Femur (tissue), 1 donor: ENCODE measurements around the gene MAB21L4.

Source experiments
- DNase-seq: peaks from one replicate; pipeline ENCODE4 v3.0.0-alpha.2; 2017

Gene MAB21L4

DNA sequence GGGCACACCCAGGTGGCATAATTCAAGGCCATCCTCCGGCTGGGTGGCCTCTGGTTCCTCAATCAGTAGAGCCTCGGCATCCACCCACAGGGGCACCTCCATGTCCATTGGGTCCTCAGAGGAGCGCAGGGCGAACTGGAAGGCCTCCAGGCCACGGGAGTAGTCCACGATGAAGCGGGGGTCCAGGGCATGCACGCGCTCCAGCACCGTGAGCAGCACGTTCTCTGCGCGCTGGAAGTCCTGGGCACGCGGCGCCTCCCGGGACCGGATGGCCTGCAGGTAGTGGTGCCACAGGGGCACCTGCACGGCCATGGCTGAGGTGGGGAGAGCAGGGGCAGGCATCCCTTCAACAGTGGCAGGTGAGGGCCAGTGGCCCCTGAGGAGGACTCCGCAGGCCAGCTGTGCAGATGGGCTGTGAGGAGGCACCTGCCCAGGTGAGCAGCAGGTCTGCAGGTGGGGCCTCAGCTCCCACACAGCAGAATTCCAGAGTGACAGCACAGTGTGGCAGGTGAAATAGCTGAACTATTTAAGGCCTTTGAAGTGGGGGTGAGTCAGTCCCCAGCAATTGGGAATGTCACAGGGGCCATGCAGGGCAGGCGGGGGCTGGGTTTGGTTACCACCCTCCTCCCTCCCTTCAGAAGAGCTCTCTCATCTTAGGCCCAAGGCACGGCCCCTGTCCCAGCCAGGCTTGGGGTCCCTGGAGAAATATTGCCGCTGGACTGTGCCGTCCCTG is at the start of gene MAB21L4:
Gene MAB21L4 (minus strand): TSS at position 501 of the 733 bp plus-strand sequence. CDS start 159 bp downstream, at position 342.
- DNase-seq: no peak

- no peak for DNase-seq
Measured at GRCh38 chr2:240936106-240936505, 40.1 kb upstream of the MAB21L4 start.

DNA sequence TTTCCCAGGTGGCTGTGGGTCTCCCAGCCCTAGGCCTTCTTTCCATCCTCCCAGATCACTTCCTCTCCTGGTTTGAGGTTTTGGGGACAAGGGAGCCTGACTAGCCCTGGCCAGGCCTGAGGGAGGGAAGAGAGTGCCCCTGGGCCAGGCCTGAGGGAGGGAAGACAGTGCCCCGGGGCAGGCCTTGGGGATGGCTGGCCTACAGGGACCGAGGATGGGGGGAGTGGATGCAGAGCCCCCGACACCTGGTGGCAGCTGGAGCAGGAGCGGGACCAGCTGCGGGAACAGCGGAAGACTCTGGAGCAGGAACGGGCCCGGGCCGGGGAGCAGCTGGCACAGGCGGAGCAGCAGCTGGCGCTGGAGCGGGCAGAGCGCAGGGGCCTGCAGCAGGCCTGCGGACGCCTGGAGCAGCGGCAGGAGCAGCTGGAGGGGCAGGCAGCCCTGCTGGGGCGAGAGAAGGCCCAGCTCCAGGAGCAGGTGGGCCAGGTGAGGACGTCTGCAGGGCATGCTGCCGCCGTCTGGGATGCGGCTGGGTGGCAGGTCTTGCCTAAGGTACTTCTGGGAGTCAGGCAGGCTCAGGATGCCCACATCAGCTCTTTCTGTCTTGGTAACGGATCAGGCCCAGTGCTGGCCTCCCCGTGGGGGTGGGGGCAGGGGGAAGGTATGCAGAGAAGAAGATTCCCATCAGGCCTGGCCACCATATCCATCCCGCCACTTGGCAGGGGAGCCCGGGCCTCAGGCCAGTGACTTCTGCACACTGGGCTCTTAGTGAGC is 39.3 kb upstream of the MAB21L4 start:
- DNase-seq: peak; percentile 51

DNA sequence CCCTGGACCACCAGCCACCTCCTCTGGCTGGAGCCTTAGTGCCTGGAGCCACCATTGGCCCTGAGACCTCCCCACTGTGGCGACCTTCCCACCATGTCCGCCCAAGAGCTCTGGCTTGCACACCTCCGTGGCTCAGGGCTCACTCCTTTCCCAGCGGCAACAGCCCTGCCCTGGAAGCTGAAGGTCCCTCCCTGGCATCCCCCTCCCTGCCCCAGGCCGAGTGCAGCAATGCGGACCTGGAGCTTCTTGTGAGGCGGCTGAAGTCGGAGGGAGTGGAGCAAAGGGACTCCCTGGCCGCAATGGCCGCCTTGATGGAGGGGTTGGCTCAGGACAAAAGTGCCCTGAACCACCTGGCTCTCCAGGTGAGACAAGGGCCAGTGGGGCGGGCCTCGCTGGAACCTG is 38.7 kb upstream of the MAB21L4 start:
- peak; percentile 5 for DNase-seq

- DNase-seq: peak; percentile 61
Measured at GRCh38 chr2:240933966-240934700, 38.2 kb upstream of the MAB21L4 start.

- peak; percentile 44 for DNase-seq
Measured at GRCh38 chr2:240933048-240933965, 37.4 kb upstream of the MAB21L4 start.

DNA sequence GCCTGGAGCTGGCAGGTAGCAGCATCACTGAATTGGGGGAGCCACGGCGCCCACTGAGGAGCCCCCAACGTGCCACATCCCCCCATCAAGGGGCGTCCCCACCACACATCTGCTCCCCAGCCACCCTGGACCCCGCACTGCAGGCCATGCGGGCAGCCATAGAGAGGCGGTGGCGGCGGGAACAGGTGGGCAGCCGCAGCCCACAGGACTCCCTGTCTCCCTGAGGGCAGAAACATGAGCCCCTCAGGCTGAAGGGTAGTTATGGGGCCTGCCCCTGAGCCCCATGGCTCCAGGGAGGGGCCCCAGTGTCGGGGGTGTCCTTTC is 36.7 kb upstream of the MAB21L4 start:
- no peak for DNase-seq

DNA sequence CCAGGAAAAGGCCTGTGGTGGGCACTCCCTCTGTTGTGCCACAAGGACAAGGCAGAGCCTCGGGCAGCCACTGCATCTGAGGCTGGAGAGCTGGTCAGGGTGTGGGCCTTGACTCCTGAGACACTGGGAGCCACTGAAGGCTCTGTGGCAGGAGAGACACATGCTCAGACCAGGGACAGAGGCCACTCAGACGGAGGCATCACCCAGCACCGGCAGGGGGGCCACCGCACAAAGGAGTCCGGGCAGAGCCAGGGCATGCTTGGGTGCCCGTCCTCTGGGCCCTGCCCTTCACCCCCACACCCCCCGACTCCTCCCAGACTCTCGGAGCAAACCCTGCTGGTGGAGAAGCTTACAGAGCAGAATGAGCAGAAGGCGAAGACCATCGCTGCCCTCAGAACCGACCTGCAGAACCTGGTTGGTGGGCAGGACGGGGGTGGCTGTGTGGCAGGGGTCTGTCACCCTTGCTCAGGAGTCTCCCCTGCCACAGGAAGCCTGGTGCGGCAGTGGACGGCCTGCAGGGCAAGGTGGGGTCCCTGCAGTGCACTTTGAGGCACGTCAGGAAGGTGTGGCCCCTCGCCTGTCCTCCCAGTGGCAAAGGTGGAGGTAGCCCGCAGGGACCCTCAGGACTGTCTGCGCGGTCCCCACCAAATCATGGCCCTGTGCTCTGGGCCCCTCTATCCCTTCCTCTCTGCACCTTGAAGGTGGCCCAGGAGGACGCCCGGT is 36.2 kb upstream of the MAB21L4 start:
- DNase-seq: peak; percentile 13

GRCh38 chr2:240931319-240931949 is 35.5 kb upstream of the MAB21L4 start:
- peak; percentile 6 for DNase-seq

DNA sequence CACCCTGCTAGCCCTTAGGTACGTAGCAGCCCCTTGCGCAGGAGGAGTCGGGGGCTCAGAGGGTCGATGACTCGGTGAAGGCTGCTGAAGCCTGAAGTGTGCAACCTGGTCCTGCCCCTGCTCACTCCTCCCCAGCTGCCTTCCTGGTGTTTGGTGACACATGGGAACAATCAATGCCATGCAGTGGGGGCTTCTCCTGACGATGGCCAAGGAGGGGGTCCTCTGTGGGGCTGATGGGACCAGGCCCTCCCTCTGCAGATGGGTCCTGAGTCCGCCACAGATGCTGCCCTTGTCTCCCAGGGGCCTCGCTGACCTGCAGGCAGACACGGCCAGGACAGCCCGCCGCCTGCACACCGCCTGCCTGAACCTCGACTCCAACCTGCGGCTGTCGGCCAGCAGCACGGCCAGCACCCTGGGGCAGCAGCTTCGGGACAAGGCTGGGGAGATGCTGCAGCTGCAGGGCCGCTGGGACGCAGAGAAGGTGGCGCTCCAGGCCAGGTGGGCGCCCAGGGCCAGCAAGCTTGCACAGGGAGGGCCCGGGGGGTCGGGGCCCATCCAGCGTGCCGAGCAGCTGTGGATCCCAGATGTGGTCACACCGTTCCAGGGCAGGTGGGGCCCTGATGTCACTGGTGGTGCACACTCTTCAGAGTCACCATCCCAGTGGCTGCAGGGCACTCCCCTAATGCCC is 34.8 kb upstream of the MAB21L4 start:
- DNase-seq: peak; percentile 11

DNA sequence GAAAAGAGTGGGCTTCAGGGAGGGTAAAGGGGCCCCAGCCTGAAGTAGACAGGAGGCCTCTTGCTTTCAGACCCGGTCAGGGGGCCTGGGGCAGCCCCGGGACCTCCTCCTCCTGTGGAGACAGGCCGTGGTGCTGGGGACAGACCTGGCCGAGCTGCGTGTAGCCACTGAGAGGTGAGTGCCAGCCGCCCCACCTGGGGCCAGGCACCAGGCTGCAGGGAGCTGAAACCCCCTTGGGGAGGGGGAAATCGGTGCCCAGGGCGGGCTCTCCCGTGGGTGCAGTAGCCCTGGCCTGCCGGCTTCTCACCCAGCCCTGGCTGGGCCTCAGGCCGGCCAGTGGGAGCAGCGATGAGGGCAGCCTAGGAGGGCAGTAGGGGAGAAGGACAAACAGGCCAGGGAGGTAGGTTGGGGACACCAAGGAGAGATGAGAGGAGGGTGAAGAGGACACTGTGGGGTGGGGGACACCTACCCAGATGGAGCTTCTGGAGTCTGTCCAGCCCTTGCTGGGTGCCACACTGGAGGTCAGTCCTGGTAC is 34.2 kb upstream of the MAB21L4 start:
- peak; percentile 10 for DNase-seq

GRCh38 chr2:240929364-240930095 is 33.6 kb upstream of the MAB21L4 start:
- DNase-seq: peak; percentile 14

GRCh38 chr2:240928476-240929363 is 32.8 kb upstream of the MAB21L4 start:
- DNase-seq: peak; percentile 10

DNA sequence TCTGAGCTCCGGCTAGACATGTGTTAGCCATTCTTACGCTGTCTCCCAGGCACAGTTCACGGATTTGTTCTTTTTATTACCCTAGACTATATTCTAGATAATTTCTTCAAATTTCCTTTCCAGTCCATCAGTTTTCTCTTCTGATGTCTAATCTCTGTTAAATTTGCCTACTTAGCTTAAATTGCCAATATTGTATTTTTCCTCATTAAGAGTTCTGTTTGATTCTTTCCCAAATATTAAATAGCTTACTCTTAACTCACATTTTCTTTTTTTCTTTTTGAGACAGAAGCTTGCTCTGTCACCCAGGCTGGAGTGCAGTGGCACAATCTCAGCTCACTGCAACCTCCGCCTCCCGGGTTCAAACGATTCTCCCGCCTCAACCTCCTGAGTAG is 31.4 kb upstream of the MAB21L4 start:
- no peak for DNase-seq

DNA sequence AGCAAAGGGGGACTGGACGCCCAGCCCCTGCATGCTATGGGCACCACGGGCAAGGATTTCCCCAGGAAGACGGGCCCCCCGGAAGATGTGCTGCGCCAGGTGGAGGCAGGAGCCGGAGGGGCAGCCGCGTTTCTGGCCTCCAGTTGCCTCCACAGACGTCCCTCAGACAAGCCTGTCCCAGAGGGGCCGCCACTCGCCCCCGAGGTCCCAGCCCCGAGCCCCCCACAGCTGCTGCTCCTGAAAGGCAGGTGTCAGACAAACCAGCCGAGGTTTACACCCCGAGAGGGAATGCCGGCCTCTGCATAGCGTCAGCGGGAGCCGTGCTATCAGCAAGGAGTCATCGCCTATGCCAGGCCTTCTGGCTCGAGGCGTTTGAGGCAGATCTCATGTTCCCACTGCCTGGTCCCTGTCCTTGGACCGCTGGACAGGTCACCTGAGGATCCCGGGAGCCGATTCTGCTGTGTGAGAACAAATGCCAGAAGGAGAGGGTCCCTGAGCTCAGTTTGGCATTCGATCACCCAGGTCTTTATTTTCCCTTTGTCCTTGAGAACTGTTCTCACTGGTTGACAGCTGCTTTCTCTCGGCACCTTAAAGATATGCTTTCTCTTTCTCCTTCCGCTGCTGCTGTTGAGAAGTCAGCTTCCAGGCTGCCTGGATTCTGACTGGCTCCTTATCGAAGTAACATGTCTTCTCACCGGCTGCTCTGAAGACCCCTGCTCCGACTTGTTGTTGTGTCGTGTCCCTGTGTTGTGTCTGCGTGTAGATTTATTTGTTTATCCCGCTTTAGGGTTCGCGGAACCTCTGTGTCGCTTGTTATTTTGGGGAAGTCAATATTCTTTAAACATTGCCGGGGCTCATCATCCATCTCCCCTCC is 30.8 kb upstream of the MAB21L4 start:
- DNase-seq: peak; percentile 15

DNA sequence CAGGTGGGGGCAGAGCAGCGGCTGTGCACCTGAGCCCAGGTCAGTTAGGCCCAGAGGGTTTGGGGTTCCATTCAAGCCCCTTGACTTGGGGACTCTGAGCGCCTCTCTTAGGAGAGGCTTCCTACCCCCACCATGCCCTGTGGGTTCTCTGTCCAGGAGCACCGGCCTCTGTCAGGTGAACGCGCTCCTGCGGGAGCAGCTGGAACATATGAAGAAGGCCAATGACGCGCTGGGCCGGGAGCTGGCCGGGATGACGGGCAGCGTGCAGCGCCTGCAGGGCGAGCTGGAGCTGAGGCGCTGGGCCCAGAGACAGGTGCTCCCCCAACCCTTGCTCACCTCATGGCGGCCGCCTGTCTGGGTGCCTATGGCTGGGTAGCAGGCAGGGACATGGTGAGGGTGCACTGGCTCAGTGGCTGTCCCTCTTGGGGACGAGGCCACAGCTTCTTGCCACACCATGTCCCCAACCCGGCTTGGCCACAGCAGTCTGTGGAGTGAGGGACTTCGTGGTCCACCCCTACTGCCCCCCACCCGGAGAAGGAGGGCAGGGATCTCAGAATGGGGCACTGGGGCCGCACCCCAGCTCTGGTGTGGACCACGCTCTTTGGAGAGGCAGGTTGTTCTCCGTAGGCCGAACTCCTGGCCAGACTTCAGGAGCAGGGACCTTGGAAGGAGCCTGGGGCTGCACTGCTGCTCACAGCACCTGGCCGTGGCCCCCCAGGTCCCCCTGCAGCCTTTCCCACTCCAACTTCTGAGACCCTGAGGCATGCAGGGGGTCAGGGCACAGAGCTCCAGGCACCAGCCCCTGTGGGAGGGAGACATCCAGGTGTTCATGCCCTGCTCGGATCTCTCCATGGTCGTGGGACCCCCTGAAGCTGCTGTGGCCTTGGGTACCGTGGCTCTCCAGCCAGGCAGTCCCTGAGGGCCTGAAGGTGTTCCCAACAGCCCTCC is 29.9 kb upstream of the MAB21L4 start:
- peak; percentile 16 for DNase-seq
